Keratinocyte (primary cell): ENCODE measurements around the gene TACR1. TPM values are rescaled to one million over a fixed set of nuclear protein-coding genes. Genes with fewer than 3 reads are reported as not detected.

ENCODE experiments used
- DNase-seq: peaks from one replicate; pipeline ENCODE4 v3.0.0-alpha.2; 2011; ENCODE audit warnings: low read depth, missing footprints, low spot score
- FAIRE-seq: peaks from 2 replicates; lab custom pipeline; 2011; peaks lifted over from hg19 to GRCh38; lab: Jason Lieb, UNC
- H2AFZ ChIP-seq: 2 replicates; pipeline ENCODE4 v1.6.0; 2012; ENCODE audit warnings: low read length, control low read depth, inconsistent platforms; ENCODE audit not compliant: control insufficient read depth
- H3K27ac ChIP-seq: 2 replicates; pipeline ENCODE4 v1.5.1; 2011; ENCODE audit warnings: low read length; ENCODE audit not compliant: control insufficient read depth, insufficient read depth
- H3K27me3 ChIP-seq: 3 replicates; pipeline ENCODE4 v1.6.0; 2011; ENCODE audit warnings: low read length; ENCODE audit not compliant: control insufficient read depth, insufficient read depth; ENCODE audit errors: extremely low read depth
- H3K36me3 ChIP-seq, 2 experiments: 2 replicates in 1 of 2; 3 replicates in 1 of 2; pipeline ENCODE4 v1.5.1; 2011; ENCODE audit warnings: low read length in 2 of 2, mild to moderate bottlenecking in 1 of 2; ENCODE audit not compliant: control insufficient read depth in 2 of 2, insufficient read depth in 2 of 2; ENCODE audit errors: extremely low read depth in 1 of 2
- H3K4me1 ChIP-seq: 3 replicates; pipeline ENCODE4 v1.5.1; 2011; ENCODE audit warnings: low read length; ENCODE audit not compliant: control insufficient read depth, insufficient read depth; ENCODE audit errors: extremely low read depth
- H3K4me2 ChIP-seq: 3 replicates; pipeline ENCODE4 v1.6.0; 2011; ENCODE audit warnings: low read depth, low read length; ENCODE audit not compliant: control insufficient read depth, insufficient read depth; ENCODE audit errors: extremely low read depth
- H3K4me3 ChIP-seq, 3 experiments: fragments of 200-600 bp in 1 of 3; sonication (generic) in 1 of 3; 2 replicates in 2 of 3; 3 replicates in 1 of 3; pipeline ENCODE4 v1.5.1; 2011 to 2016; ENCODE audit warnings: low read length in 3 of 3, mild to moderate bottlenecking in 3 of 3, control low read depth in 2 of 3, inconsistent platforms in 1 of 3, low read depth in 1 of 3, mixed read lengths in 1 of 3, mixed run types in 1 of 3, moderate library complexity in 1 of 3; ENCODE audit not compliant: control insufficient read depth in 2 of 3, insufficient read depth in 2 of 3; ENCODE audit errors: extremely low read depth in 1 of 3
- H3K79me2 ChIP-seq: 2 replicates; pipeline ENCODE4 v1.6.0; 2012; ENCODE audit warnings: low read length; ENCODE audit not compliant: control insufficient read depth, insufficient read depth
- H3K9ac ChIP-seq: 3 replicates; pipeline ENCODE4 v1.6.0; 2011; ENCODE audit warnings: low read length; ENCODE audit not compliant: control insufficient read depth, insufficient read depth; ENCODE audit errors: extremely low read depth
- H3K9me1 ChIP-seq: 3 replicates; pipeline ENCODE4 v1.6.0; 2011; ENCODE audit warnings: low read length; ENCODE audit not compliant: control insufficient read depth, insufficient read depth; ENCODE audit errors: extremely low read depth
- H3K9me3 ChIP-seq: 2 replicates; pipeline ENCODE4 v1.5.1; 2012; ENCODE audit warnings: low read depth, low read length; ENCODE audit not compliant: control insufficient read depth
- H4K20me1 ChIP-seq: 3 replicates; pipeline ENCODE4 v1.6.0; 2011; ENCODE audit warnings: low read length; ENCODE audit not compliant: control insufficient read depth, insufficient read depth; ENCODE audit errors: extremely low read depth
- CTCF ChIP-seq, 3 experiments: IDR thresholded peaks in 1 of 3; conservative IDR thresholded peaks in 1 of 3; optimal IDR thresholded peaks in 1 of 3; 2 replicates in 2 of 3; 3 replicates in 1 of 3; pipeline versions ENCODE3 to v1.5.1; 2011; ENCODE audit warnings: low read length in 3 of 3, mild to moderate bottlenecking in 3 of 3, moderate library complexity in 2 of 3, control low read depth in 1 of 3, inconsistent platforms in 1 of 3; ENCODE audit not compliant: insufficient read depth in 2 of 3; ENCODE audit errors: extremely low read depth in 1 of 3
- EZH2 ChIP-seq: IDR thresholded peaks from one replicate; pipeline ENCODE4 v1.6.1; 2012; ENCODE audit warnings: inconsistent platforms, mild to moderate bottlenecking, low read length, moderate library complexity
- dilution Hi-C: fragments of 300-500 bp; cut with MboI; formaldehyde crosslinking; loops from one replicate; pipeline ENCODE4 v1.7.0; 2020; ENCODE audit warnings: low sequenced_read_pairs; ENCODE audit not compliant: extremely low pct_ligation_motif_present
- polyA plus RNA-seq, 5 experiments: library from polyadenylated mRNA; depleted of rRNA in 3 of 5; stranded (reverse) in 3 of 5; stranded (forward) in 1 of 5; unstranded in 1 of 5; fragments of >200 nt; gene quantifications; 1 replicate in 1 of 5; 2 replicates in 3 of 5; 3 replicates in 1 of 5; pipeline versions ENCODE4 v1.2.1 to v1.2.3, GENCODE V29; 2011 to 2012; ENCODE audit warnings: missing spikeins in 2 of 5, low read depth in 1 of 5, low replicate concordance in 1 of 5

Gene TACR1
- polyA plus RNA-seq, 1 donor (not counting 4 experiments of a cell fraction or from before 2014, with no cell fraction given) = not detected

GRCh38 chr2:75194184-75194868 lies 5.0 kb downstream of the TACR1 start:
- Histone ChIP-seq H4K20me1 (no peaks in the 10 kb centered on the region), H3K4me2 (no peak overlapping the region), H3K9me3 (no peaks in the 10 kb centered on the region), H3K4me1 (peaks cover 6% of the 10 kb centered on the region), H3K36me3 (no peaks in the 10 kb centered on the region), H3K27me3 (peaks cover 36% of the 10 kb centered on the region), H3K4me3 (no peak overlapping the region), H3K9ac (no peak overlapping the region), H3K79me2 (no peaks in the 10 kb centered on the region), H3K9me1 (no peaks in the 10 kb centered on the region), H2AFZ (no peak overlapping the region), H3K27ac (no peak overlapping the region)
- no peak for FAIRE-seq
- dilution Hi-C loops = no loop called here
- TF ChIP-seq EZH2 = no peak
- TF ChIP-seq CTCF (optimal IDR thresholded peaks at IDR 0.05 in 1 of 3, IDR thresholded peaks at IDR 0.05 in 1 of 3, conservative IDR thresholded peaks at IDR 0.05 in 1 of 3; ENCODE audit: extremely low read depth in 1 of 3, insufficient read depth in 2 of 3, low read length in 3 of 3) = no peak
- no peak for DNase-seq

- H3K9me1 ChIP-seq = no peaks in the 10 kb centered on the region
- TF ChIP-seq CTCF (optimal IDR thresholded peaks at IDR 0.05 in 1 of 3, IDR thresholded peaks at IDR 0.05 in 1 of 3, conservative IDR thresholded peaks at IDR 0.05 in 1 of 3; ENCODE audit: extremely low read depth in 1 of 3, insufficient read depth in 2 of 3, low read length in 3 of 3) (no peak), EZH2 (no peak)
- peaks cover 18% of the 10 kb centered on the region for H3K27me3 ChIP-seq
- no peak overlapping the region for H3K4me2 ChIP-seq
- H3K36me3 ChIP-seq = no peaks in the 10 kb centered on the region
- no peak overlapping the region for H3K4me3 ChIP-seq
- H3K9me3 ChIP-seq = no peaks in the 10 kb centered on the region
- H3K9ac ChIP-seq = no peak overlapping the region
- FAIRE-seq = no peak
- DNase-seq = no peak
- H3K79me2 ChIP-seq = no peaks in the 10 kb centered on the region
- no peaks in the 10 kb centered on the region for H4K20me1 ChIP-seq
- no peak overlapping the region for H3K27ac ChIP-seq
- peaks cover 2% of the 10 kb centered on the region for H3K4me1 ChIP-seq
- dilution Hi-C loops = no loop called here
- no peak overlapping the region for H2AFZ ChIP-seq
These were observed 6.8 kb downstream of the TACR1 start for GRCh38 chr2:75192496-75192895.
